Cardiac muscle cell (in vitro differentiated cells and primary cell): ENCODE data around the gene ELN. TPM values are rescaled to one million over a fixed set of nuclear protein-coding genes. Genes with fewer than 3 reads are reported as not detected.
A peak's percentile ranks its signal among the peaks of the same experiment; 100 is the strongest.

Source experiments
- DNase-seq, 2 donors: peaks; one replicate each; pipeline versions ENCODE4 v3.0.0 to v3.0.0-alpha.2; 2010 to 2017; ENCODE audit warnings: low read depth in 1 of 2, low spot score in 1 of 2
- H3K27ac ChIP-seq: fragments of 200-600 bp; sonication (generic); 2 replicates; pipeline ENCODE4 v1.5.1; 2016
- H3K27me3 ChIP-seq: fragments of 200-600 bp; sonication (generic); 2 replicates; pipeline ENCODE4 v1.6.0; 2016; ENCODE audit warnings: control low read depth
- H3K36me3 ChIP-seq: fragments of 200-600 bp; sonication (generic); 2 replicates; pipeline ENCODE4 v1.5.1; 2016; ENCODE audit warnings: control low read depth
- H3K4me1 ChIP-seq: fragments of 200-600 bp; sonication (generic); 2 replicates; pipeline ENCODE4 v1.8.1; 2017; ENCODE audit warnings: low read depth, mild to moderate bottlenecking, mixed run types
- H3K4me3 ChIP-seq: fragments of 200-600 bp; sonication (generic); 2 replicates; pipeline ENCODE4 v1.5.1; 2016; ENCODE audit warnings: mild to moderate bottlenecking
- H3K9me3 ChIP-seq: fragments of 200-600 bp; sonication (generic); 2 replicates; pipeline ENCODE4 v1.5.1; 2017; ENCODE audit warnings: low read depth, mild to moderate bottlenecking, control low read depth
- CTCF ChIP-seq: IDR thresholded peaks from 2 replicates; pipeline ENCODE4 v1.5.1; 2012; ENCODE audit warnings: low read depth, mild to moderate bottlenecking, low read length
- polyA plus RNA-seq: library from polyadenylated mRNA; unstranded; fragments of >200 nt; fragmentation: Nextera tagmentation; extraction: Ambion mirVana; gene quantifications from 2 replicates; pipeline ENCODE4 v1.2.1, GENCODE V29; 2016
- total RNA-seq: library from RNA; depleted of rRNA; stranded (reverse); fragments of >200 nt; gene quantifications from 2 replicates; pipeline ENCODE4 v1.2.3, GENCODE V29; 2016

Gene ELN
- total and polyA plus RNA-seq, 2 experiments from 2014 or later: 0.77 TPM; not detected in 1

DNA sequence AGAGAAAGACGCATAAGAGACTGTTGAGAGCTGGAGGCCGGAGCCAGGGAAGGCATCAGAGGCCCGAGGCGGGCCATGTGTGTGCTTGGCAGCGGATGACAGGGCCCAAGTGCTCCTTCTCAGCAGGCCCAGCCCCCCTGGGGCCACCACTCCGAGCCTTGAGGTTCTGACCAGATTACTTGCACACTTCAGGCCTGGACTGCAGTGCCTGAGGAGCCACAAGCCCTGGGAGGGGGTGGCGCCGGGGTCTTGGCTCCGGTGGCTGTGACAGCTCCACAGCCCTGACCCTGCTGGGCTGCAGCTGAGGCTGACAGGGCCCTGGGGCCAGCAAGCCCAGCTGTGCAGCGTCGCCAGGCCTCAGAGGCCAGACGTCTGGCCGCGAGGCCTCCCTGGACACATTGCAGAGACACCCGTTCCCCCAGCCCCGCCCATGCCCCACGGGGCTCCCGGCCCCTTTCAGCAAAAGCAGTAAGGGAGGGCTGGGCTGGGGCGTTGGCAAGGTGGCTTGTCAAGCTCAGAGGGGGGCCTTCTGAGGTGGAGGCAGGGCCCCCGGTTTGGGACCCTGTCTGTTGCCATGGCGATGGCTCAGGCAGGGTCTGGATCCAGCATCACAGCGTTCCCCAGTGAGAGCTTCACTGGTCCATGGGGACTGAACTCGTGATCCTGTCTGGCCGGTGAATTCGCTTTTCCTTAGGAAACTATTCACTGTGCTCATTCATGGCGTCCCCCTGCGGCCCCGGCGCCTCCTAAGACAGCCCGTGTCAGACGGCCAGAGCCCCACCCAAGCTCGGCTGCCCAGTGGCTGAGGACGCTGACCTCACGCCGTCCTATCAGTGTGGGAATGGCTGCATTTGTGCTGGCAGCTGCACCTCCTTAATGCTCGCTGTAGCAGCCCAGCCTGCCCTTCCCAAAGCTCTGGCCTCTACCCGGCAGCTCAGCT lies 5.7 kb downstream of the ELN start:
- peaks cover 14% of the 10 kb centered on the region for H3K4me1 ChIP-seq
- no peaks in the 10 kb centered on the region for H3K27me3 ChIP-seq
- DNase-seq: peak; percentile 50 to 78
- no peak for TF ChIP-seq CTCF
- peak overlapping the region; percentile 29 for H3K27ac ChIP-seq
- H3K36me3 ChIP-seq: no peaks in the 10 kb centered on the region
- no peaks in the 10 kb centered on the region for H3K9me3 ChIP-seq
- no peak overlapping the region for H3K4me3 ChIP-seq

GRCh38 chr7:74037609-74038008 lies 9.6 kb downstream of the ELN start:
- no peaks in the 10 kb centered on the region for H3K4me1 ChIP-seq
- no peak for TF ChIP-seq CTCF
- H3K9me3 ChIP-seq: no peaks in the 10 kb centered on the region
- no peak overlapping the region for H3K4me3 ChIP-seq
- DNase-seq: no peak
- H3K36me3 ChIP-seq: no peaks in the 10 kb centered on the region
- H3K27me3 ChIP-seq: no peaks in the 10 kb centered on the region
- no peak overlapping the region for H3K27ac ChIP-seq

GRCh38 chr7:74038194-74038961 lies 10.4 kb downstream of the ELN start:
- H3K4me3 ChIP-seq: no peak overlapping the region
- H3K9me3 ChIP-seq: no peaks in the 10 kb centered on the region
- H3K4me1 ChIP-seq: no peaks in the 10 kb centered on the region
- no peaks in the 10 kb centered on the region for H3K27me3 ChIP-seq
- H3K27ac ChIP-seq: no peak overlapping the region
- no peak for TF ChIP-seq CTCF
- DNase-seq: no peak
- no peaks in the 10 kb centered on the region for H3K36me3 ChIP-seq

DNA sequence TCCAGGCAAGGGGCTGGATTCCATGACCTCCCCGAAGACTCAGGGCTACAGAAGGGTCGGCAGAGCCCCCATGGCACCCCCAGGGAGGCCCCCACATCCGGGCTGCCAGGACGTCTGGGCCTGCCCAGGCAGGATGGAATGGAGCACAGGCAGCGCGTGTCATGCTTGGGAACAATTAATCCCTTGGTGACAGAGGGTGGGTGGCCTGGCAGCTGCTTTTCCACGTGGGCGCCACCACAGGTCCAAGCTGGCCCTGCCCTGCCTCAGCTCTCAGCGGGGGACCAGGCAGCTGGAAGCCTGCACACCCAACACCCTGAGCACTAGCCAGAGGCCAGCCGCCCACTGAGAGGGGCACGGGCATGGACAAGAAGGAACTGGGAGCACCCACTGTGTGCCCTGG lies 11.4 kb downstream of the ELN start:
- H3K4me3 ChIP-seq: no peak overlapping the region
- DNase-seq: no peak
- H3K4me1 ChIP-seq: no peaks in the 10 kb centered on the region

More for the DNA sequence above, 11.4 kb downstream of the ELN start:
- Histone ChIP-seq H3K9me3 (no peaks in the 10 kb centered on the region), H3K36me3 (no peaks in the 10 kb centered on the region), H3K27ac (no peak overlapping the region), H3K27me3 (no peaks in the 10 kb centered on the region)
- no peak for TF ChIP-seq CTCF
